Activated CD4-positive, alpha-beta T cell treated with anti-CD3 and anti-CD28 coated beads, Interleukin-2, amount 50 U/mL, for 1 hour (primary cell): ENCODE measurements around the gene SORL1.
"Not testable (repeated sequence)": the region's sequence is repeated elsewhere in the genome, so short reads cannot be mapped to it uniquely, and the experiment has no call there.

ENCODE experiments used
- DNase-seq: peaks from one replicate; pipeline ENCODE4 v3.0.0-alpha.2; 2020

SORL1 gene

DNA sequence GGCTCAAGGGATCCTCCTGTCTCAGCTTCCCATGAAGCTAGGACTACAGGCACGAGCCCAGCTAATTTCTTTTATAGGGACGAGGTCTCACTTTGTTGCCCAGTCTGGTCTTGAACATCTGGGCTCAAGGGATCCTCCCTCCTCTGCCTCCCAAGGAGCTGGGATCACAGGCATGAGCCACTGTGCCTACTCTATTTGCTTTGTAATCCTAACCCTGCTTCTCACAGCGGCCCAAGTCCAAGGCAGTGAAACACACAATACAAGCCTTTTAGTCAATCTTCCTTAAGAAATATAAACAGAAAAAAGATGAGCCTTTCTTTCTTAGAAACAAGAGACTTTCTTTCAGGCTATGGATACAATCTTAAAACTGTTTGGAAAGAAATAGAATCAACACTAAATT lies 115.9 kb downstream of the SORL1 start:
- no peak for DNase-seq

DNA sequence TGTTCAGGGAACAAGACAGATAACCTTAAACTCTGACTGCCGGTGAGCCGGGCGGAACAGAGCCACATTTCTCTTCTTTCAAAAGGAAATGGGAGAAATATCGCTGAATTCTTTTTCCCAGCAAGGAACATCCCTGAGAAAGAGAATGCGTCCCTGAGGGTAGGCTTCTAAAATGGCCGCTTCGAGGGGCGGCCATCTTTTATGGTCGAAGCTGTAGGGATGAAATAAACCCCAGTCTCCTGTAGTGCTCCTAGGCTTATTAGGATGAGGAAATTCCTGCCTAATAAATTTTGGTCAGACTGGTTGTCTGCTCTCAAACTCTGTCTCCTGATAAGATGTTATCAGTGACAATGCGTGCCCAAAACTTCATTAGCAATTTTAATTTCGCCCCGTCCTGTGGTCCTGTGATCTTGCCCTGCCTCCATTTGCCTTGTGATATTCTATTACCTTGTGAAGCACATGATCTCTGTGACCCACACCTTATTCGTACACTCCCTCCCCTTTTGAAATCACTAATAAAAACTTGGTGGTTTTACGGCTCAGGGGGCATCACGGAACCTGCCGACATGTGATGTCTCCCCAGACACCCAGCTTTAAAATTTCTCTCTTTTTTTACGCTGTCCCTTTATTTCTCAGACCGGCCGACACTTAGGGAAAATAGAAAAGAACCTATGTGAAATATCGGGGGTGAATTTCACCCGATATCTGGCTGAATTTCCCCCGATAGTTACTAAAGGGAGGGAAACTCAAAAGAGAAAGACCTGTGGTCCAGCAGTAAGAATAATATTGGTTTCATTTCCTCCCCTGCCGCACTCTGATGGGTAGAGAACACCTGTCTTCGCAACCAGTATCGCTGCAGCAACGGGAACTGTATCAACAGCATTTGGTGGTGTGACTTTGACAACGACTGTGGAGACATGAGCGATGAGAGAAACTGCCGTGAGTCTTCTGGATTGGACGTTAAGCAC lies 117.5 kb downstream of the SORL1 start:
- DNase-seq = not testable (repeated sequence)

DNA sequence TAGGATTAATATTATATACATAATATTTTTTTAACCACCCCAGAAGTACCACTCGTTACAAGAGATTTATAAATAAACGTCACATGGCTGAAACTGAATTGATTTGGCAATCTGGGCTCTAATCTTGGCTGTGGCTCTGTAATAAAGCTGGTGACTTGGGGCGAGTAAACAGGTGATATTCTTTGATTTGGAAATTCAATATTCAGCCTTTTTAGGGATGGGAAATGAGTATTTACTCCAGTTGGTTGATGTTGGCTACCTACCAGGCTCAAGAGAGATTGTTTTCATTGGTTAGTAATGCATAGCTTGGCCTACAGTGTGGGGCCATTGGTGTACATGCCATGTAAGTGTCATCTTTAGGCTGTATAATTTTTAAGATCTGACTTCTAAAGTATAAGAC lies 118.3 kb downstream of the SORL1 start:
- no peak for DNase-seq

DNA sequence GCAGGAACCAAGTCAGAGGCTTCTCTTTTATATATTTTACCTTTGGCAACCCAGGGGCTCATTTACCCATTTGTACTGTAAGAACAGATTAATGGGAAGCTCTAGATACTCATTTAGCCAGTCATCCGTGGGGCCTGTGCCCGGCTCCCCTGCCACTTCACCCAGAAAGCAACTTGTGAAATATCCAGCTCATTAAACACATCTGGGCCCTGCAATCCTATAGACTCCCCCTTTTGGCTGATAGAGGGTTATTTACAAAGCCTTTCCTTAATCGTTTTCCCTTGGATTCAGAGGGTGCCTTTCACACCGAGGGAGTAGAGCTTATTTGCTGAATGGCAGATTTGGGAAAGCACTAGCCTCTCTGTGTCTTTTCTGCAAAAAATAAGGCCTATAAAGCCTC lies 119.4 kb downstream of the SORL1 start:
- no peak for DNase-seq

DNA sequence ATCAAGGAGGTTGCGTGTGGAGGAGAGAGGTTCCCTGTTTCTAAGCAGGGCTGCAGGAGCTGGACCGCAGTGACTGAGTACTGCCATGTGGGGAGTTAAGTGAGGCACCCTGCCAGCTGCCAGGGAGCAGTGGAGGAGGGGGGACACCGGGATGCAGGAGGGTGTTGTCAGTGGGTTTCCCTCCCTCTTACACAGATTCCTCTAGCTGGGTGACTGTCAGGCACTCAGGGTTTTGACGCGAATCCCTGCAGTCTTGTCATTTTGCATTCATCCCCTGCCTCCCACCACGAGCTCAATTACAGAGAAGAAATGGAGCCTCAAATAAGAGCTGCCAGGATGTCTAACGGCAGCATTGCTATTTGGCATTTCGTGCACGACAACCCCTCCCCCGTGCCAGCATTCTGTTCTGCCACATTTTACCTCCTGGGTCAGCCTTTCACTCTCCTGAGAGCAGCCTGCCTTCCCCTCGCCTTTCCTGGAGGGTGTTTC lies 120.5 kb downstream of the SORL1 start:
- no peak for DNase-seq

GRCh38 chr11:121574801-121575200 lies 122.7 kb downstream of the SORL1 start:
- DNase-seq = no peak

DNA sequence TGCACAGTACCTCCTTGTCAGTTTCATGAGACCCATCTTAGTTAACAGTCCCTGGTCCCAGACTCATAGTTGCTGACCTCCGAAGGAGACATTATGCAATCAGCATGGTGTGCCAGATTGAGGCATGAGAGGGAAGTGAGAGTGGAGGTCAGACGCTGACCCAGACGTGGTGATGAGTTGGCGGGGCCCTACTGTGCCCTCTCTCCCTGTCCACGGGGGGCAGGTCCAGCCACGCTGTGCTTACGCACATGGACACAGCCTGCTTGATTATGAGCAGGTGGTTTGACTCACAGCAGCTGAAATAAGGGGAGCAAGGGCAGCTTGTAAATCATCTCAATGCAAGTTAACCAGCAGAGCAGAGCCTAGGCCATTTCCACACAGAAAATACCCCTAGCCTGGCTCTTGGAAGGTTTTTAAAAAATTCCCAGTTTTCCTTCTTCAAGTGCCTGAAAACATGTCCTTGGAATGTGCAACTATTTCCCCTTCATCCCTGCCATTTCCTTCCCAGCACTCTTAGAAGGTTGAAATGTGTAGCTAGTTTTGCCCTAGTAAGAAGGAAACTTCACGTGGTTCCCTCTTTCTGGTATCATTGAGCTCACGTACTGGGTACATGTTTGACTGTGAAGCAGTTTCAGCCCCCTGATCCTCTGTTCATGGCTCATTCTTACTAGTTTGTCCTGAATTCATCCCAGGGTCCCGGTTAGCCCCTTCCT lies 123.3 kb downstream of the SORL1 start:
- no peak for DNase-seq

DNA sequence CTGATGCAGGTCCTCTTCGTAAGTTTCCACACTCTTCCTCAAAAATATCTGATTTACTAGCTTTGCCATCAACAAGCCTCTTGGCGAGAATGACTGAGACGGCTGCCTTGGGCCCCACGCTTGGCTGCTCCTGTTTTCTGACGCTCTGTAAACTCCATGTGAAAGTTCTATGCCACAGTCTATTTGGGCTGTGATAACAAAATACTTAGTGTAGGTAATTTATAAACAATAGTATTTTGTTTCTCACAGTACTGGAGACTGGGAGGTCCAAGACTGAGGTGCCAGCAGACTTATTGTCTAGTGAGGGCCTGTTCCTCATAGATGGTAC lies 123.8 kb downstream of the SORL1 start:
- no peak for DNase-seq

- DNase-seq = no peak
These were observed 124.4 kb downstream of the SORL1 start for GRCh38 chr11:121576531-121576930.

DNA sequence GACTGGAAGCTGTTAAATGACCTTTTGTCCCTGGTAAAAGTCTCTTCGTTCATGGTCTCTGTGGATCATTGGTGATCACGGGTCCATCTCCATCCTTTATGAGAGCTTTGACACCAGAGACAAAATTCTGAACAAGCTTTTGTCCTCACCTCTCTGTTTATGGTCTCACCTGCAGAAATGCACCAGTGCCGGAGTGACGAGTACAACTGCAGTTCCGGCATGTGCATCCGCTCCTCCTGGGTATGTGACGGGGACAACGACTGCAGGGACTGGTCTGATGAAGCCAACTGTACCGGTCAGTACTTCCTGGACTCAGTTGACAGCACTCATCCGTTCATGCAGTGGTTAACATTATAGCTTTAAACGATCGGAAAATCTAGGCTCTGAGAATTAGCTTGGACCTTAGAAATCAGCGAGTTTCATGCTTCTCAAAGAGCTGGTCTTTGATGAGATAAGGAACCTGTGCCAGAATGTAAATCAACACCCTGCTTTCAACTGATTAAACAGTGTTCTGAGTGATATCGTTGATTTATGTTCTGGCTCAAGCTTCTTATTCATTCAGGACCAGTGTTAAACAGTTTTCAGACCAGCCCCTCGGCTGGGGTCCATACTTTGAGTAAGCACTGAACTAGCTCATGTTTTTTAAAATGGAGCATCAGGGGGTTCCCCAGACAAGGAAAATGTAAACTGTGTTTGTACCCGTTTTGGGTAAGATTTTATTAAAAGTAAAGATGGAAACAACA lies 125.2 kb downstream of the SORL1 start:
- DNase-seq = no peak

DNA sequence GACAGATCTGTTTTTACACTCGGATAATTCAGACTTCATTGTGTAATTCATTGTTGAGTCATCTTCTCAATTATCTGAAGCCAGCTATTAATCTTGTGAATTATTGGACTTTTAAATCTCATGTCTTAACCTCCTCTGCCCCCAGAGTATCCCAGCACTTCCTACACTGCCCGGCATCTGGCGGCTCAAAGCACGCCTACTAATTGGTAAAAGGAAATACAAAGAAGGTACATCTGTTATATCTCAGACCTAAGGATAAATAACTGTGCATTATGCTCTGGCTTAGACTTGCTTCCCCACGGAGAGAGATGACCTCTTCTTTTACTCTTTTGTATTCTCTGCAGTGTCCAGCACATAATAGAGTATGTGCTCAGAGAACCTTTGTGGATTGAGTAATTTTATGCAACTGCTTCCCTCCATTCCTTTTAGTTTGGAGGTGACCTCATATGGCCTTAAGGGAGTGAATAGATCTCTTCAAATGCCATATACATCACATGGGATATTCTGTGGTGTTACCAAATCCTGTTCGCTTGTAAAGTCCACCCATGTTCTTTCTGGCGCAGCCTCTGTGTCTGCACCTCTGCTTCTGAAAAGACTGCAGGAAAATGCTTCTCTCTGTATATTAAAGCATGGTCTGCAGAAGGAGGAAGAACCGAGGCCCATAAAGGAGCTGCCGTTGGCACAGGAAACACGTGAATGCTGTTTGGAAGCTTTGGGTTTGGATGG lies 126.3 kb downstream of the SORL1 start:
- no peak for DNase-seq

GRCh38 chr11:121580154-121580553 lies 128.0 kb downstream of the SORL1 start:
- no peak for DNase-seq

DNA sequence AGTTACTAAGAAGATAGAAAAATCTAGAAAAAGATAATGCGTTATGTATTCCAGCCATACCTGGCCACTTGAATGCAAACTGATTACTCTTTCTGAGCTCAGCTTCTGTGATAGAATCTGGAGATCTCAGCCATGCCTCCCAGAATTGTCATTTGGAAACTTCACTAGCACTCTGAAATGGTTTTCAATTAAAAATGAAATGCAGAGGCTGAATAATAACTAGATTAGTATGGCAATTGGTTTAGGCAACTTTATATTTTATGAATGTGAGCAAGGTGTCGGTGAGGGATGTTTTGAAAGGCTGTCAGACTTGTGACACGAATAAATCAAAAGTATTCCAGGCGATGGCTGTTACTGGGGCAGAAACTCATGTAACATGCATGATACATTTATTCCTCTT lies 129.5 kb downstream of the SORL1 start:
- no peak for DNase-seq

GRCh38 chr11:121582296-121582695 lies 130.2 kb downstream of the SORL1 start:
- no peak for DNase-seq

DNA sequence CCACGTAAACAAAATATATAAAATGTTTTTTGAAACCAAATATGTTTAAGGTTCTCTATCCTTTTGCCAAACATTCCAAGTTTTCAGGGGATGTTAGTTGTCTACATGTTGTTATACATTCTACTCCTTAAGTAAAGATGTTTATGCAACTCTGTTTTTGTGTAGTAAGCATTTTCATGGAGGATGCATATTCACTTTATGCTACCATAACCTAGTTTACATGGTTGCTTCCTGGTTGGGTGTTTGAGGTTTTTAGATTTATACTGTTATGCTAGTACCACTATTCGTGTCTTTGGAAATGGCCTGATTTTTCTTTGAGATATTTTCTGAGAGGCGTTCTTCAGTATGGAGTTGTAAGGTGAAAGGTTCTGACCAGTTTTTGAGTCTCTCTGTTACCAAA lies 131.7 kb downstream of the SORL1 start:
- DNase-seq = no peak

DNA sequence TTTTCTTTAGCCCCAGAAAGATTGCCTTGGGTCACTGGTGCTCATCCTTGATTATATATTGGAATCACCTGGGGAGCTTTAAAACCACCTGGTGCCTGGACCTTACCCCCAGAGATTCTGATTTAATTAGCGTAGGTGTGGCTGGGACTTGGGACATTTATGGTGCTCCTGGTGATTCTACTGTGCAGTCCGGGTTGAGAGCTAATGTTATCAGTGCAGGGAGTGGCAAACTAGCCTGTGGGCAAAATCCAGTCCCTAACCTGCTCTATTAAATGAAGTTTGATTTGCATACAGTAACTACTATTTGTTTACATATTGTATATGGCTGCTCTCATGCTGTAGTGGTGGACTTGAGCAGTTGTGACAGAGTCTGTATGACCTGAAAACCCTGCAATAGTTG lies 134.6 kb downstream of the SORL1 start:
- no peak for DNase-seq

DNA sequence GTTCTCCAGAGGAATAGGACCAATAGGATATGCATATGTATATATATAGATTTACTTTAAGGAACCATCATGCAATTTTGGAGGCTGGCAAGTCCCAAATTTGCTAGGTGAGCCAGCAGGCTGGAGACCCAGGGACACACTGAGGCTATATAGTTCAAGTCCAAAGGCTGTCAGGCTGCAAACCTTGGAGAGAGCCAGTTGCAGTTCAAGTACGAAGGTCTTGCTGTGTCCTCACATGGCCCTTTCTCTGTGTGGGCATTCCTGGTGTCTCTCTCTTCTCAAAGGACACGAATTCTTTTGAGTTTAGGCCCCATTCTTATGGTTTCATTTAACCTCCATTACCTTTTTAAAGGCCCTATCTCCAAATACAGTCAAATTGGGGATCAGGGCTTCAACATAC lies 135.1 kb downstream of the SORL1 start:
- no peak for DNase-seq

- DNase-seq = no peak
These were observed 136.6 kb downstream of the SORL1 start for GRCh38 chr11:121588747-121589146.

- DNase-seq = no peak
These were observed 137.9 kb downstream of the SORL1 start for GRCh38 chr11:121589946-121590537.

GRCh38 chr11:121590772-121591404 lies 138.8 kb downstream of the SORL1 start:
- DNase-seq = no peak

DNA sequence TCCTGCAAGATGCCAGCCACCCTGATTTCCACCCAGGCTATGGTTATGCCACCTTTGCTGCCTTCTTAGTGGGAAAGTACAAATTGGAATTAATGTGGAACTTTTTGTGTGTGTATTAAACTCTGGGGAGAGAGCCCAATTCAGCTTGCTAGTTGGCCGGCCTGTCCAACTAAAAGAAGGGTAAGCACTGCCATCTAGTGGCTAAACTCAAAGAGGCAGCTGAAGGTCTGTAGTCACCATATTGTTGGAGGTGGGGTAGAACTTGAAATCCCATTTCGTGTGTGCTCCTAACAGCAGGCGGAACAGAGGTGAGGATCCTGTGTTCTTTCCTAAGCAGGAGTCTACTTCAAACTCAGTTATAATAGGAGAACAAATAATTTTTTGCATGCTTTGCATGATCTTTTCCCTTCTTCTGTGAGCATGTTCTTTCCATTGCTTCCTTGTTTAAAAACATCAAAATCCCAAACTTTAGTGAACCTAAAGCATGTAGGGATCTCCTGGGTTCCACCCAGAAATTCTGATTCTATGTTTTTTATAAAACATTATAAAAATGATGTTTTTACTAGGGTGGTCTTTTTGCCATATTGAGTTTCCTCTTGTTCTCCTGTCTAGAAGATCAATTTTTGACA lies 139.4 kb downstream of the SORL1 start:
- DNase-seq = peak; percentile 64
